SH-SY5Y (cell line): ENCODE results near the gene IFRD2.

Experiments used
- GATA2 ChIP-seq: IDR thresholded peaks from 2 replicates; pipeline ENCODE4 v1.6.1; 2011; ENCODE audit warnings: mild to moderate bottlenecking, low read depth, low read length
- GATA3 ChIP-seq: IDR thresholded peaks from 2 replicates; pipeline ENCODE4 v1.6.1; 2011; ENCODE audit warnings: low read depth, mild to moderate bottlenecking, low read length, moderate library complexity

- TF ChIP-seq GATA3, result no peak
- no peak for TF ChIP-seq GATA2
Measured at GRCh38 chr3:50303013-50303815, 11.0 kb upstream of the IFRD2 start, which contains the start of gene HYAL1.
